Lung (tissue), 12 donors: Measurements from ENCODE around the gene REXO2. TPM values are rescaled to one million over a fixed set of nuclear protein-coding genes. Genes with fewer than 3 reads are reported as not detected.

ENCODE experiments used
- ATAC-seq: fragments of 200-7000 bp; cut with Tn5 transposase; one replicate; pipeline ENCODE4 v1.9.1; 2020; ENCODE audit warnings: moderate number of reproducible peaks; ENCODE audit not compliant: insufficient read depth, low FRiP score
- DNase-seq, 3 donors: peaks; one replicate each; pipeline ENCODE4 v3.0.0-alpha.2; 2013 to 2017
- H3K27ac ChIP-seq, 2 donors: one replicate each; pipeline ENCODE4 v1.5.1; 2013; ENCODE audit warnings: mild to moderate bottlenecking in 2 of 2, moderate library complexity in 2 of 2, control low read depth in 1 of 2, inconsistent platforms in 1 of 2, low read depth in 1 of 2, low read length in 1 of 2
- H3K27me3 ChIP-seq, 3 donors: one replicate each; pipeline ENCODE4 v1.5.1; 2013; ENCODE audit warnings: low read length in 2 of 3; ENCODE audit not compliant: control insufficient read depth in 3 of 3, insufficient read depth in 3 of 3
- H3K36me3 ChIP-seq, 4 donors: one replicate each; pipeline ENCODE4 v1.5.1; 2013; ENCODE audit warnings: low read length in 4 of 4, mild to moderate bottlenecking in 1 of 4, moderate library complexity in 1 of 4; ENCODE audit not compliant: control insufficient read depth in 4 of 4, insufficient read depth in 4 of 4
- H3K4me1 ChIP-seq, 5 donors: one replicate each; pipeline ENCODE4 v1.5.1; 2013; ENCODE audit warnings: low read length in 5 of 5, mild to moderate bottlenecking in 2 of 5, moderate library complexity in 1 of 5; ENCODE audit not compliant: control insufficient read depth in 5 of 5, insufficient read depth in 5 of 5
- H3K4me3 ChIP-seq: one replicate; pipeline ENCODE4 v1.5.1; 2013; ENCODE audit warnings: mild to moderate bottlenecking, control low read depth, moderate library complexity
- H3K9ac ChIP-seq, 2 donors: one replicate each; pipeline ENCODE4 v1.5.1; 2013; ENCODE audit warnings: low read length in 2 of 2, control low read depth in 1 of 2; ENCODE audit not compliant: insufficient read depth in 1 of 2
- H3K9me3 ChIP-seq, 4 donors: one replicate each; pipeline ENCODE4 v1.5.1; 2013; ENCODE audit warnings: low read length in 3 of 4, mild to moderate bottlenecking in 1 of 4, moderate library complexity in 1 of 4; ENCODE audit not compliant: control insufficient read depth in 4 of 4, insufficient read depth in 3 of 4
- CTCF ChIP-seq: IDR thresholded peaks from 2 replicates; pipeline ENCODE4 v1.5.1; 2012; ENCODE audit warnings: mild to moderate bottlenecking; ENCODE audit errors: control extremely low read depth, extremely low read depth
- whole genome bisulfite sequencing, 2 donors: extraction: QIAGEN DNeasy Blood & Tissue Kit; methylation state at CpG; one replicate each; pipeline ENCODE4 v1.1.7; 2013; 5-methylcytosine and 5-hydroxymethylcytosine counted together
- polyA plus RNA-seq, 2 donors: library from polyadenylated mRNA; stranded (reverse); fragments of 200-250 nt; gene quantifications; one replicate each; pipeline ENCODE4 v1.2.1, GENCODE V29; 2013
- total RNA-seq, 2 donors: library from RNA; depleted of rRNA in 1 of 2; stranded (reverse); fragments of >200 nt in 1 of 2; gene quantifications; one replicate each; pipeline ENCODE4 v1.2.1, GENCODE V29; 2014 to 2021
- donor health status: control.
- donor health status: control.
- donor health status: Bipolar disorder and iron deficiency.
- donor health status: healthy.
- donor health status: DM: yes; HTN: yes; CAD: no.

Gene REXO2
- total and polyA plus RNA-seq, 4 donors = 57.1 to 83.2 (median 67.8) TPM

GRCh38 chr11:114399490-114400215, 39.6 kb upstream of the REXO2 start:
- Histone ChIP-seq H3K4me3 (peak overlapping the region; percentile 48), H3K36me3 (peaks cover 0 to 5% (median 1%) of the 10 kb centered on the region in 4 donors), H3K9me3 (no peaks in the 10 kb centered on the region), H3K4me1 (peaks cover 0 to 22% (median 7%) of the 10 kb centered on the region in 5 donors), H3K27me3 (no peaks in the 10 kb centered on the region), H3K27ac (peak overlapping the region; percentile 97 to 98), H3K9ac (peak overlapping the region; percentile 99 to 100)
- ATAC-seq (no peak), DNase-seq (peak in 1 of 3 donors; percentile 84)
- WGBS, 2 donors = 4% methylated on average over 29 of the region's 29 CpGs
- no peak for TF ChIP-seq CTCF

GRCh38 chr11:114400216-114400914, 38.9 kb upstream of the REXO2 start, which contains the start of the genes C11orf71 and RBM7:
C11orf71 (minus strand) TSS chr11:114400511; CDS start chr11:114400331, 180 bp downstream.
RBM7 (plus strand) TSS chr11:114400666; CDS start chr11:114400672, 6 bp downstream.
- peak within 1 kb of the TSS; percentile 48 for H3K4me3 ChIP-seq
- peak; percentile 98 to 99 (median 99) for DNase-seq
- H3K36me3 ChIP-seq = peaks cover 0 to 11% (median 5%) of the 10 kb centered on the region in 4 donors
- H3K9me3 ChIP-seq = no peaks in the 10 kb centered on the region
- TF ChIP-seq CTCF = no peak
- peak within 1 kb of the TSS; percentile 99 to 100 for H3K9ac ChIP-seq
- H3K27me3 ChIP-seq = no peaks in the 10 kb centered on the region
- WGBS, 2 donors = 0% methylated on average over 65 of the region's 65 CpGs
- peak within 1 kb of the TSS; percentile 97 to 98 for H3K27ac ChIP-seq
- ATAC-seq = peak; percentile 96
- peaks cover 0 to 24% (median 7%) of the 10 kb centered on the region in 5 donors for H3K4me1 ChIP-seq

DNA sequence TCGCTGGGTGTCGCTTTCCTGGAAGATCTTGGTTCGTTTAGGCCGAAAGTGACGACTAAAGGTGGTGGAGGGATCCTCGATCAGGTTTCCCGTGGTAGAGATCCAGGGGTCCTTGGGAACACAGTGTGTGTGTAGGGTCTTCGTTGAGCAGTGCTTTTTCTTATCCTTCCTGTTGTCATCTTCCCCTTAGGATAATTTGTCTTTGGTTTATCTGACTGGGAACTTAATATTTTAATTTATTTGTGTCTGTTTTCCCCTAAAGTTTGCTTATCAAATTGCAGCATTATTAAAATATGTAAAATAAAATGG, 38.4 kb upstream of the REXO2 start:
- DNase-seq = no peak
- Histone ChIP-seq H3K27me3 (no peaks in the 10 kb centered on the region), H3K36me3 (peaks cover 0 to 15% (median 7%) of the 10 kb centered on the region in 4 donors), H3K4me1 (peaks cover 0 to 24% (median 7%) of the 10 kb centered on the region in 5 donors), H3K4me3 (peak overlapping the region; percentile 48), H3K9ac (peak overlapping the region; percentile 99), H3K27ac (peak overlapping the region; percentile 94 to 97), H3K9me3 (no peaks in the 10 kb centered on the region)
- no peak for ATAC-seq
- no peak for TF ChIP-seq CTCF
- 0 to 1% methylated on average over 8 of the region's 8 CpGs for WGBS, 2 donors
